OCI-LY7 (cell line): ENCODE results near the gene NPHS2.

Experiments
- CTCF ChIP-seq: fragments of 200-600 bp; sonication (generic); conservative IDR thresholded peaks from 2 replicates; pipeline ENCODE4 v1.5.1; 2014; ENCODE audit warnings: mild to moderate bottlenecking, antibody characterized with exemption, low read length, moderate library complexity, mixed read lengths
- EZH2phosphoT487 ChIP-seq: fragments of 200-600 bp; sonication (generic); IDR thresholded peaks from 2 replicates; pipeline ENCODE4 v1.6.1; 2018; ENCODE audit warnings: low read depth, borderline replicate concordance, mild to moderate bottlenecking, mixed run types, antibody characterized with exemption, low read length, moderate library complexity, mixed read lengths

GRCh38 chr1:179599623-179600249 lies 24.0 kb upstream of the NPHS2 start:
- peak; percentile 95 for TF ChIP-seq CTCF
- TF ChIP-seq EZH2phosphoT487: no peak
